ENCODE data around the gene BCAS1.

BCAS1 gene

GRCh38 chr20:54074511-54074910, 4.1 kb upstream of the BCAS1 start:
- Histone ChIP-seq H3K4me3 (replicated peaks; ENCODE audit: insufficient read depth, low read length) (no peak overlapping the region), H3K27me3 (ENCODE audit: insufficient read depth, poor library complexity, severe bottlenecking) (no peaks in the 10 kb centered on the region), H3K27ac (replicated peaks) (no peak overlapping the region)
- DNase-seq (ENCODE audit: low read depth in 1 of 2, low spot score in 1 of 2) = no peak
- TF ChIP-seq, protein P1, sequence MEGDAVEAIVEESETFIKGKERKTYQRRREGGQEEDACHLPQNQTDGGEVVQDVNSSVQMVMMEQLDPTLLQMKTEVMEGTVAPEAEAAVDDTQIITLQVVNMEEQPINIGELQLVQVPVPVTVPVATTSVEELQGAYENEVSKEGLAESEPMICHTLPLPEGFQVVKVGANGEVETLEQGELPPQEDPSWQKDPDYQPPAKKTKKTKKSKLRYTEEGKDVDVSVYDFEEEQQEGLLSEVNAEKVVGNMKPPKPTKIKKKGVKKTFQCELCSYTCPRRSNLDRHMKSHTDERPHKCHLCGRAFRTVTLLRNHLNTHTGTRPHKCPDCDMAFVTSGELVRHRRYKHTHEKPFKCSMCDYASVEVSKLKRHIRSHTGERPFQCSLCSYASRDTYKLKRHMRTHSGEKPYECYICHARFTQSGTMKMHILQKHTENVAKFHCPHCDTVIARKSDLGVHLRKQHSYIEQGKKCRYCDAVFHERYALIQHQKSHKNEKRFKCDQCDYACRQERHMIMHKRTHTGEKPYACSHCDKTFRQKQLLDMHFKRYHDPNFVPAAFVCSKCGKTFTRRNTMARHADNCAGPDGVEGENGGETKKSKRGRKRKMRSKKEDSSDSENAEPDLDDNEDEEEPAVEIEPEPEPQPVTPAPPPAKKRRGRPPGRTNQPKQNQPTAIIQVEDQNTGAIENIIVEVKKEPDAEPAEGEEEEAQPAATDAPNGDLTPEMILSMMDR (IDR thresholded peaks at IDR 0.05; ENCODE audit: insufficient read depth, low read length) = no peak
- no peak for TF ChIP-seq REST (IDR thresholded peaks at IDR 0.05; ENCODE audit: insufficient replicate concordance, low read depth)
- no peak for TF ChIP-seq SPI1 (IDR thresholded peaks at IDR 0.05; ENCODE audit: borderline replicate concordance, low read depth)
- no peak for TF ChIP-seq GABPA (IDR thresholded peaks at IDR 0.05; ENCODE audit: low read depth)
- TF ChIP-seq POLR2AphosphoS5 (IDR thresholded peaks at IDR 0.05; ENCODE audit: low read depth) = no peak

DNA sequence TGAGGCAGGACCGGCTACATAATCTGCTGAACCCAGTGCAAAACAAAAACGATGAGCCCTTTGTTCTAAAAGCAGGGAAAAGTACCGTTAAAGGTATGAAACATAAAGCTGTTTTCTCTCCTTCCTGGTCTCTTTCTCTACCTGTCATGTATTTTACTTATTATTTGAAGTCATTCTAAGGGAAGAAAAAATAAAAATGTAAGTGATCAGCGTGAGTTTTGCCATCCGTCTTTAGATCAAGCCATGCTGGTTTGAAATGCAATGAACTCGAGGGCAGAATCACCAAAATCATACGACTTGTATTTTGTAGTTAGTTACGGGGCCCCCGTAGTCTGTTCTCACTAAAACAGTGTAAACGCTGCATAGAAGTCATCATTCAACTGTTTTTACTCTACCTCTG, 2.9 kb upstream of the BCAS1 start:
- TF ChIP-seq SPI1 (IDR thresholded peaks at IDR 0.05; ENCODE audit: borderline replicate concordance, low read depth) (no peak), POLR2AphosphoS5 (IDR thresholded peaks at IDR 0.05; ENCODE audit: low read depth) (no peak)
- no peak for DNase-seq (ENCODE audit: low read depth in 1 of 2, low spot score in 1 of 2)
- Histone ChIP-seq H3K27me3 (ENCODE audit: insufficient read depth, poor library complexity, severe bottlenecking) (no peaks in the 10 kb centered on the region), H3K27ac (replicated peaks) (no peak overlapping the region), H3K4me3 (replicated peaks; ENCODE audit: insufficient read depth, low read length) (no peak overlapping the region)

DNA sequence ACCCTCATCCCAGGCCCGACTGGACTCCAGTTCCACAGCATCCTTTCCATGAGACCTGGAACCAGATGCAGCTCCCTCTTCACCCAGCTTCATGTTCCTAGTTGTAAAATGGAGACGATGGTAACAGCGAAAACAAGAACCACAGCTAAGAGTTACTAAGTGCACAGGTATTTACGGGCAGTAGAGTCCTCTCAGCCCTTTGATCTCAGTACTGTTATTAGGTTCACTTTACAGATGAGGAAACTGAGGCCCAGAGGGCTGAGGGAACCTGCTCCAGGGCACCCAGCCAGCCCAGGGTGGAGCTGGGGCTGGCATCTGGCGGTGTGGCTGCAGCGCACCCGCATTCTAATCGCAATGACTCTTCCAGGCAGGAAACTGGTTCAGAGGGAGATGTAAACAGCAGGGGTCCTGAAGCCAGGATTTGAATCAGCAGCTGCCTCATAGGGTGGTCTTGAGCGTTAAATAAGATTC, 858 bp downstream of the BCAS1 start:
- no peak for DNase-seq (ENCODE audit: low read depth in 1 of 2, low spot score in 1 of 2)
- no peak overlapping the region for H3K27ac ChIP-seq (replicated peaks)

More for the DNA sequence above, 858 bp downstream of the BCAS1 start:
- no peak overlapping the region for H3K4me3 ChIP-seq (replicated peaks; ENCODE audit: insufficient read depth, low read length)
- no peaks in the 10 kb centered on the region for H3K27me3 ChIP-seq (ENCODE audit: insufficient read depth, poor library complexity, severe bottlenecking)
- TF ChIP-seq, protein P1 (IDR thresholded peaks at IDR 0.05; ENCODE audit: insufficient read depth, low read length) = no peak
- TF ChIP-seq REST (IDR thresholded peaks at IDR 0.05; ENCODE audit: insufficient replicate concordance, low read depth) (no peak), POLR2AphosphoS5 (IDR thresholded peaks at IDR 0.05; ENCODE audit: low read depth) (no peak), SPI1 (IDR thresholded peaks at IDR 0.05; ENCODE audit: borderline replicate concordance, low read depth) (no peak), GABPA (IDR thresholded peaks at IDR 0.05; ENCODE audit: low read depth) (no peak)
